ENCODE results near the gene SNX5. TPM values are rescaled to one million over a fixed set of nuclear protein-coding genes. Genes with fewer than 3 reads are reported as not detected.

The SNX5 gene
- total RNA-seq, 1 experiment from 2014 or later: 170 TPM

DNA sequence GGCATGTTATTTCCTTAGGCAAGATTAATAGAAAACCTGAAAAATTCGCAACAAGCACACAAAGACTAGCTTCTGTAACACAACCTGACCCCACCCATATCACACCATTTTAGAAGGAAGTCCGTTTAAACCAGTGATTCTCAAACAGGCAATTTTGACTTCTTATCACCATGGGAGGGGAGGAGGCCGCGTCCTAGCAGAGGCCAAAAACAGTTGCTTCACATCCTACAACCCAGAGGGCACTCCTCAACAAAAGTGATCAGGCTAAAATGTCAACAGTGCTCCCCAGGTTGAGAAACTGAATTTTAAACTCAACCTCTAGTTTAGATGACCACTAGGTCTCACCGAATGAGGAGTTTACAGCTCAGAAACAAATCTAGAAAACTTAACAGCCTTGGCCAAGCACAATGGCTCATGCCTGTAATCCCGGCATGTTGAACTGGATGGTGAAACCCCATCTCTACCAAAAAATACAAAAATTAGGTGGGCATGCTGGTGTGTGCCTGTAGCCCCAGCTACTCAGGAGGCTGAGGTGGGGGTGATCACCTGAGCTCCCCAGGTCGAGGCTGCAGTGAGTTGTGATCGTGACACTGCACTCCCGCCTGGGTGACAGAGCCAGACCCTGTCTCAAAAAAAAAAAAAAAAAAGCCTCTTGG lies 3.4 kb downstream of the SNX5 start:
- Mint-ChIP-seq H3K27me3 (ENCODE audit: insufficient read depth, unreplicated experiment) (no peaks in the 10 kb centered on the region), H3K4me3 (ENCODE audit: unreplicated experiment) (peak overlapping the region; percentile 95), H3K4me1 (ENCODE audit: insufficient read depth, unreplicated experiment) (peaks cover 42% of the 10 kb centered on the region), H3K27ac (ENCODE audit: low read depth, unreplicated experiment) (peak overlapping the region; percentile 98), H3K9me3 (ENCODE audit: unreplicated experiment) (no peaks in the 10 kb centered on the region), H3K36me3 (ENCODE audit: insufficient read depth, unreplicated experiment) (peaks cover 60% of the 10 kb centered on the region)
- ChIA-PET POLR2A (interaction anchor here (0.5 to 10.7 kb wide), 17 partner anchors 7 to 460 kb away, joined by 3 to 167 read pairs (median 15); partner anchors contain the start of genes DSTN, RRBP1 and ZNF133), CTCF (interaction anchor here (0.6 to 4.6 kb wide), 19 partner anchors 9 to 504 kb away, joined by 3 to 23 read pairs (median 4); partner anchors contain the start of genes KAT14, PET117, RRBP1 and ZNF133)
- peak; percentile 40 for DNase-seq (ENCODE audit: unreplicated experiment)
- intact Hi-C loops (cut with micrococcal nuclease): no loop called here
- BruUV-seq (replicated peaks): no TSS peak
- TF ChIP-seq, protein P1, sequence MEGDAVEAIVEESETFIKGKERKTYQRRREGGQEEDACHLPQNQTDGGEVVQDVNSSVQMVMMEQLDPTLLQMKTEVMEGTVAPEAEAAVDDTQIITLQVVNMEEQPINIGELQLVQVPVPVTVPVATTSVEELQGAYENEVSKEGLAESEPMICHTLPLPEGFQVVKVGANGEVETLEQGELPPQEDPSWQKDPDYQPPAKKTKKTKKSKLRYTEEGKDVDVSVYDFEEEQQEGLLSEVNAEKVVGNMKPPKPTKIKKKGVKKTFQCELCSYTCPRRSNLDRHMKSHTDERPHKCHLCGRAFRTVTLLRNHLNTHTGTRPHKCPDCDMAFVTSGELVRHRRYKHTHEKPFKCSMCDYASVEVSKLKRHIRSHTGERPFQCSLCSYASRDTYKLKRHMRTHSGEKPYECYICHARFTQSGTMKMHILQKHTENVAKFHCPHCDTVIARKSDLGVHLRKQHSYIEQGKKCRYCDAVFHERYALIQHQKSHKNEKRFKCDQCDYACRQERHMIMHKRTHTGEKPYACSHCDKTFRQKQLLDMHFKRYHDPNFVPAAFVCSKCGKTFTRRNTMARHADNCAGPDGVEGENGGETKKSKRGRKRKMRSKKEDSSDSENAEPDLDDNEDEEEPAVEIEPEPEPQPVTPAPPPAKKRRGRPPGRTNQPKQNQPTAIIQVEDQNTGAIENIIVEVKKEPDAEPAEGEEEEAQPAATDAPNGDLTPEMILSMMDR (IDR thresholded peaks at IDR 0.05; ENCODE audit: unreplicated experiment): no peak

DNA sequence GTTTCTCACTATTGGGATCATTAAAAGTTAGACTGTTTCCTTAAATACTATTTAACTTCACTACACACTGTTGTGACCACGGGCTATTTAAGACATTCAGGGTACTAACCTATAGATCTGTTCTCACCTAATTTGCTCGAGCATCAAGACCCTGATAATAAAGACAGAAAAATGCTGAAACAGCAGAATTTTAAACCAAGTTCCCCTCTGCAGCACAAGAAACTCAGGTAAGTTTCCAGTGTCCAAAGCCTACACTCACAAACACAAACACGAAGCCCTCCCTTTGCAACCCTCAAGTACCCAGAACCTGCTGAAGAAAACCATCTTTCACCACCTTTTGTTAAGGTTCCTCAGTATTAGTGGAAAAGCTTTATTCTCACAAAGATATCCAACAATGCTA lies 4.0 kb downstream of the SNX5 start:
- Mint-ChIP-seq H3K27me3 (ENCODE audit: insufficient read depth, unreplicated experiment) (no peaks in the 10 kb centered on the region), H3K4me3 (ENCODE audit: unreplicated experiment) (peak overlapping the region; percentile 95), H3K4me1 (ENCODE audit: insufficient read depth, unreplicated experiment) (peaks cover 46% of the 10 kb centered on the region), H3K9me3 (ENCODE audit: unreplicated experiment) (no peaks in the 10 kb centered on the region), H3K27ac (ENCODE audit: low read depth, unreplicated experiment) (peak overlapping the region; percentile 98), H3K36me3 (ENCODE audit: insufficient read depth, unreplicated experiment) (peaks cover 57% of the 10 kb centered on the region)
- ChIA-PET CTCF (interaction anchor here (0.7 to 4.6 kb wide), 11 partner anchors 9 to 1334 kb away, joined by 3 to 23 read pairs (median 5); partner anchors contain the start of genes RRBP1 and ZNF133), POLR2A (interaction anchor here (0.6 to 10.7 kb wide), 18 partner anchors 6 to 543 kb away, joined by 3 to 167 read pairs (median 12); partner anchors contain the start of genes DSTN, RRBP1, SEC23B and ZNF133)
- TF ChIP-seq, protein P1 (IDR thresholded peaks at IDR 0.05; ENCODE audit: unreplicated experiment): no peak
- DNase-seq (ENCODE audit: unreplicated experiment): no peak
- intact Hi-C loops (cut with micrococcal nuclease): no loop called here
- BruUV-seq (replicated peaks): no TSS peak

DNA sequence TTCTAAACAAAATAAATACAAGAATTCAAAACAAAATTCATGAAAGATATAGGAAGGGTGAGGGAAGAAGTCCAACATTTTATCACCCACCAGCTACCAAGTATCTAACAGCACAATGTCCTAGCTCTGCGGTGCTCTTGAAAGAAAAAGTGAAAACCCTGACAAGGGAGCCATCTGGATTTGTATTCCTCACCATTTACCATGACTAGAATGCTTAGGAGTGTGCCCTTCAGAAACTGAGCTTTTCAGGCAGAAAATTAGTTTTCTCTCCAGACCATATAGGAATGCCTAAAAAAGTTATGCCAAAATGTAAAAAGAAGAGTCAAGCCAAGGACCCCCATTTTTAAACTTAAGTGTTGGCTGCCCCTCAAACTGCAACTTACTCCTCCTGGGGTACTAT lies 4.5 kb downstream of the SNX5 start:
- intact Hi-C loops (cut with micrococcal nuclease): no loop called here
- TF ChIP-seq, protein P1 (IDR thresholded peaks at IDR 0.05; ENCODE audit: unreplicated experiment): no peak
- peaks cover 54% of the 10 kb centered on the region for H3K36me3 Mint-ChIP-seq (ENCODE audit: insufficient read depth, unreplicated experiment)
- ChIA-PET CTCF (interaction anchor here (0.6 to 4.6 kb wide), 9 partner anchors 14 to 1334 kb away, joined by 3 to 23 read pairs (median 3); no protein-coding TSS in a partner anchor), POLR2A (interaction anchor here (0.7 to 10.7 kb wide), 10 partner anchors 9 to 543 kb away, joined by 3 to 167 read pairs (median 4); partner anchors contain the start of genes DSTN, SEC23B and ZNF133)
- DNase-seq (ENCODE audit: unreplicated experiment): no peak
- H3K4me1 Mint-ChIP-seq (ENCODE audit: insufficient read depth, unreplicated experiment): peaks cover 52% of the 10 kb centered on the region
- no peaks in the 10 kb centered on the region for H3K9me3 Mint-ChIP-seq (ENCODE audit: unreplicated experiment)
- BruUV-seq (replicated peaks): no TSS peak
- no peaks in the 10 kb centered on the region for H3K27me3 Mint-ChIP-seq (ENCODE audit: insufficient read depth, unreplicated experiment)
- peak overlapping the region; percentile 95 for H3K4me3 Mint-ChIP-seq (ENCODE audit: unreplicated experiment)
- peak overlapping the region; percentile 98 for H3K27ac Mint-ChIP-seq (ENCODE audit: low read depth, unreplicated experiment)

Data from MCF 10A (cell line).